ENCODE data around the gene PLPP1. TPM values are rescaled to one million over a fixed set of nuclear protein-coding genes. Genes with fewer than 3 reads are reported as not detected.

Gene PLPP1
- total RNA-seq, 1 donor from 2014 or later = 102 TPM

GRCh38 chr5:55427157-55427556 is 107.6 kb downstream of the PLPP1 start:
- DNase-seq (ENCODE audit: low spot score) = no peak
- intact Hi-C loops (cut with DNase I) = no loop called here

GRCh38 chr5:55426455-55426854 is 108.3 kb downstream of the PLPP1 start:
- no peak for DNase-seq (ENCODE audit: low spot score)
- intact Hi-C loops (cut with DNase I) = no loop called here

- DNase-seq (ENCODE audit: low spot score) = no peak
- intact Hi-C loops (cut with DNase I) = no loop called here
Observed at GRCh38 chr5:55421074-55421529, 113.7 kb downstream of the PLPP1 start.

- no peak for DNase-seq (ENCODE audit: low spot score)
- intact Hi-C loops (cut with DNase I) = no loop called here
Observed at GRCh38 chr5:55418994-55419968, 115.5 kb downstream of the PLPP1 start.

- DNase-seq (ENCODE audit: low spot score) = no peak
- intact Hi-C loops (cut with DNase I) = no loop called here
Observed at GRCh38 chr5:55416306-55416705, 118.5 kb downstream of the PLPP1 start.

- intact Hi-C loops (cut with DNase I) = no loop called here
- DNase-seq (ENCODE audit: low spot score) = no peak
Observed at GRCh38 chr5:55415071-55415470, 119.7 kb downstream of the PLPP1 start.

- intact Hi-C loops (cut with DNase I) = no loop called here
- DNase-seq (ENCODE audit: low spot score) = no peak
Observed at GRCh38 chr5:55413644-55414043, 121.1 kb downstream of the PLPP1 start.

- no peak for DNase-seq (ENCODE audit: low spot score)
- intact Hi-C loops (cut with DNase I) = no loop called here
Observed at GRCh38 chr5:55411876-55412275, 122.9 kb downstream of the PLPP1 start.

- no peak for DNase-seq (ENCODE audit: low spot score)
- intact Hi-C loops (cut with DNase I) = no loop called here
Observed at GRCh38 chr5:55410845-55411244, 123.9 kb downstream of the PLPP1 start.

- intact Hi-C loops (cut with DNase I) = loop anchor here (5.0 kb wide), 1 partner anchor 193 kb away; no protein-coding TSS in a partner anchor
- DNase-seq (ENCODE audit: low spot score) = no peak
Observed at GRCh38 chr5:55409775-55410174, 125.0 kb downstream of the PLPP1 start.

- DNase-seq (ENCODE audit: low spot score) = no peak
- intact Hi-C loops (cut with DNase I) = loop anchor here (2.0 to 5.0 kb wide), 2 partner anchors 194 to 283 kb away; no protein-coding TSS in a partner anchor
Observed at GRCh38 chr5:55407984-55408383, 126.8 kb downstream of the PLPP1 start.

GRCh38 chr5:55407059-55407684 is 127.6 kb downstream of the PLPP1 start:
- DNase-seq (ENCODE audit: low spot score) = no peak
- intact Hi-C loops (cut with DNase I) = loop anchor here (2.0 to 5.0 kb wide), 2 partner anchors 195 to 284 kb away; no protein-coding TSS in a partner anchor

- intact Hi-C loops (cut with DNase I) = loop anchor here (2.0 to 5.0 kb wide), 2 partner anchors 196 to 285 kb away; no protein-coding TSS in a partner anchor
- no peak for DNase-seq (ENCODE audit: low spot score)
Observed at GRCh38 chr5:55406292-55406691, 128.5 kb downstream of the PLPP1 start.

GRCh38 chr5:55402199-55402598 is 132.6 kb downstream of the PLPP1 start:
- intact Hi-C loops (cut with DNase I) = no loop called here
- DNase-seq (ENCODE audit: low spot score) = no peak

- intact Hi-C loops (cut with DNase I) = no loop called here
- no peak for DNase-seq (ENCODE audit: low spot score)
Observed at GRCh38 chr5:55393501-55394175, 141.1 kb downstream of the PLPP1 start.

- DNase-seq (ENCODE audit: low spot score) = no peak
- intact Hi-C loops (cut with DNase I) = no loop called here
Observed at GRCh38 chr5:55392669-55393068, 142.1 kb downstream of the PLPP1 start.

GRCh38 chr5:55391707-55392106 is 143.1 kb downstream of the PLPP1 start:
- DNase-seq (ENCODE audit: low spot score) = no peak
- intact Hi-C loops (cut with DNase I) = no loop called here

- no peak for DNase-seq (ENCODE audit: low spot score)
- intact Hi-C loops (cut with DNase I) = no loop called here
Observed at GRCh38 chr5:55387865-55388264, 146.9 kb downstream of the PLPP1 start.

GRCh38 chr5:55386356-55386755 is 148.4 kb downstream of the PLPP1 start:
- intact Hi-C loops (cut with DNase I) = no loop called here
- no peak for DNase-seq (ENCODE audit: low spot score)

- intact Hi-C loops (cut with DNase I) = no loop called here
- DNase-seq (ENCODE audit: low spot score) = no peak
Observed at GRCh38 chr5:55385846-55386245, 148.9 kb downstream of the PLPP1 start.
